ENCODE measurements around the gene SCCPDH.

SCCPDH gene

DNA sequence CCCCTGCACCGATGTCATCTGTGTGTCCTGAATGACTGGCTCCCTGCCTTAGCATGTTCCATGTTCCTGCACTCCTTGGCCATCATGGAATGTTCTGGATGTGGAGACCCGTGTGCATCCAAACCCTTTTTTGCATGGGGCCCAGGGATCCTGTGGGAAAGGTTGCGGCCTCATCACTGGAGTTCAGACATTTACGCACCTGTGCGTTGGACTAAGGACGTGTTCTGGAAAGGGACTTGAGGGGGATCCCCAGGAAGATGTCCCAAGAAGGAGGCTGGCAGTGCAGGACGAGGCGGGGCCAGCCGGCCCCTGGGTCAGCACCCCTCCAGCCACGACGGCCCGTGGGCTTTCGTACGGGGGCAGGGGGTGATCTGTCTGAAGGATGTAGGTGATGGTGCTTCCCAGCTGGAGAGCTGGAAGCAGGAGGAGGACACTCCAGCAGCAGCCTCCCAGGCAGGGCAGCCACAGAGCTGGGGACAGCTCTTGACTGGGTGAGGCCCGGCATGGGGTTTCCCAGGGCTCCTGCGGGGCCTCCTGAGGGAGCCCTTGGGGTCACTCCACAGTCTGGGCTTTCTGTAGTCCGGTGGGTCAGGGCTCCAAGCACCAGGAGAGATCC, 67.2 kb downstream of the SCCPDH start:
- no peak for DNase-seq
- peaks cover 8% of the 10 kb centered on the region for H3K27me3 Mint-ChIP-seq
- no peak overlapping the region for H3K4me3 Mint-ChIP-seq
- no peaks in the 10 kb centered on the region for H3K36me3 Mint-ChIP-seq (ENCODE audit: low read depth)
- H3K9me3 Mint-ChIP-seq: no peaks in the 10 kb centered on the region
- ATAC-seq: no peak
- H3K4me1 Mint-ChIP-seq: peaks cover 3% of the 10 kb centered on the region
- no peak overlapping the region for H3K27ac Mint-ChIP-seq

DNA sequence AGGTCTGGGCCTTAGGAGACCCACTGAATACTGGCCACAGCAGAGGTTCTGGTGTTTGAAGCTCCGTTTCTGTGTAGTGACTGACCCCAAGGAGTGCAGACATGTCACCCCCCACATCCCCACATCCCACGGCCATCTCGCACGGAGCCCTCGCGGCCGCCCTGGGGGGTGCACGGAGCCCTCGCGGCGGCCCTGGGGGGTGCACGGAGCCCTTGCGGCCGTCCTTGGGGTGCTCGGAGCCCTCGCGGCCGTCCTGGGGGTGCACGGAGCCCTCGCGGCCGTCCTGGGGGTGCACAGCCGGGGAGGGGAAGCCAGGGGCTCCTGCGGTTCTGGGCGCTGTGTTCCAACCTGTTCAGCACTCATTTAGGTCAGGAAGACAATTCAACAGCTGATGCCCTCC, 68.4 kb downstream of the SCCPDH start:
- Mint-ChIP-seq H3K9me3 (no peaks in the 10 kb centered on the region), H3K4me3 (no peak overlapping the region), H3K27me3 (peaks cover 8% of the 10 kb centered on the region), H3K36me3 (ENCODE audit: low read depth) (no peaks in the 10 kb centered on the region), H3K4me1 (peaks cover 3% of the 10 kb centered on the region), H3K27ac (no peak overlapping the region)
- ATAC-seq (no peak), DNase-seq (no peak)

DNA sequence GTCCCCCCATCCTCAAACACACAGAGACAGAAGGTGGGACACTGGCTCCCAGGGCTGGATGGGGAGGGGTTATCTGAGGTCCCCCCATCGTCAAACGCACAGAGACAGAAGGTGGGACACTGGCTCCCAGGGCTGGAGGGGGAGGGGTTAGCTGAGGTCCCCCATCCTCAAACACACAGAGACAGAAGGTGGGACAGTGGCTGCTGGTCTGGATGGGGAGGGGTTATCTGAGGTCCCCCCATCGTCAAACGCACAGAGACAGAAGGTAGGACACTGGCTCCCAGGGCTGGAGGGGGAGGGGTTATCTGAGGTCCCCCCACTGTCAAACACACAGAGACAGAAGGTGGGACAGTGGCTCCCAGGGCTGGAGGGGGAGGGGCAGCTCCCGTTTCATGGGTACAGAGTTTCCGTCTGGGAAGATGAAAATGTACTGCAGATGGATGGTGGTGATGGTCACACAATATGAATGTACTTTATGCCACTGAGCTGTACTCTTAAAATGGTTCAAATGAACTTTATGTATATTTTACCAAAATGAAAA, 69.2 kb downstream of the SCCPDH start:
- H3K9me3 Mint-ChIP-seq: no peaks in the 10 kb centered on the region
- H3K27me3 Mint-ChIP-seq: peaks cover 8% of the 10 kb centered on the region
- H3K27ac Mint-ChIP-seq: no peak overlapping the region
- ATAC-seq: no peak
- no peak for DNase-seq
- H3K36me3 Mint-ChIP-seq (ENCODE audit: low read depth): no peaks in the 10 kb centered on the region
- H3K4me1 Mint-ChIP-seq: peaks cover 3% of the 10 kb centered on the region
- H3K4me3 Mint-ChIP-seq: no peak overlapping the region

DNA sequence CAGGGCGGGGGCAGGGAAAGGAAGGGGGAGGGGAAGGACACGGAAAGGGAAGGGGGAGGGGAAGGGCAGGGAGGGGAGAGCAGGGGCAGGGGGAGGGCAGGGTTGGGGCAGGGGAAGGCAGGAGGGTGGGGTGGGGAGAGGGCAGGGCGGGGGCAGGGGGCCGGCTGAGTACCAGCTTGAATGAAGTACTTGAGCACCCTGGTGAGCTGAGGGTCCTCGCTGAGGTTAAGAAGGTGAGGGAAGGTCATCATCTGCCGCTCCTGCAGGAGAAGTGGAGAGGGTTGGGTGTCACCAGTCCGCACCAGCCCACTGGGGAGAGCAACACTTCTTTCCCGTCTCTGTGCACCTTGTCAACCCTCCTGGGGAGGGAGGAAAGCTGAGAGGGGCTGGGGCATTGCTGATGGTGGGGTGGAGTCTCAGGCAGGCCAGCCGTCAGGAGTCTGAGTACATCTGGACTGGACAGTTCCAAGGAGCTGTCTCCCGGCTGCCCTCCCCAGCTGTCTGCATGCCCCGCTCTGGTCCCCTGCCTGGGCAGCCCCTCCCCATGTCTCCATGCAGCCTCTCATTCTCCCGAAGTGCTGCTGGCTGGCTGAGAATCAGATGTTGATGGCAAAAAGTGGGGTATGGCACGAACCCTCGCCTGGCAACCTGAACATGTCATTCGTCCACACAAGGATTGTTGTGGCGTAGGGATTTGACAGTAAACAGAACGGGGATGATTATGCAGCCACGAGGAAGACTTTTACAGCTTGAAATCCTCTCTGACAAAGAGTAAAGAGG, 70.0 kb downstream of the SCCPDH start:
- peaks cover 4% of the 10 kb centered on the region for H3K27me3 Mint-ChIP-seq

DNA sequence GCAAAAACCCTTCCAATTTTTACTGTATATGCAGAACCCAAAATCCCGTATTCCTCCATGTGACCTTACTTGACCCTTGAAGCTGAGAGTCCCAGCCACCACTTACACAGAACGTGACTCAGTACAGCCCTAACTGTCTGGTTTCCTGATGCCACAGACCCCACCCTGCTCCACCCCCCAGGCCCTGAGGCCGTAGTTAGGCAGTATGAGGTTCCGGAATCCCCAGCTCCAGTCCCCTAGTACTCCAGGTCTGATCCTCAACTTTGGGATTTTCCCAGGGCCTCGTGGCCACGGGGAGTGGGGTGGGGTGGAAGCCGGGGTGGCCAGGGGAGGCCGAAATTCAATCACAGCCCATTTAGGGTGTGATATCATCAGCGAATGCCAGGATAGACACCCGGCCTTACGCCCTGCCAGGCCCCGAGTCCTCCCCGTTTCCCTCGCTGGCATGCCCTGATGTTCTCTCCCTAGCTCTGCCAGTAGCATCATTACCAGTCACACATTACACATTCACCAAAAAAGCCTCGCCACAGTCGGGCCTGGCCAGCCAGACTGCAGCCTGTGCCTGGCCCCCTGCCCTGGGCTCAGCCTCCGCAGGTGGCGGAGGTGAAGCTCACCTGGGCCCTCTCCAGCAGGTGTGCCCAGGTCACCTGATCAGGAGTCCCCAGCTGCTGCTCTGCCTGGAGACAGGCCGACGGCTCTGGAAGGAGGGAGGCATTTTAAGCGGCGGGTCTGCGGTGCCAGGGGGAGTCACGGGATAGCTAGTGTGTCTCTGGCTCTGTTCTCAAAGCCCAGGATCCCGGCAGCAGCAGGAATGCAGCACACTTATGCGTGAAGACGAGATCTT, 70.8 kb downstream of the SCCPDH start:
- ATAC-seq (no peak), DNase-seq (no peak)
- Mint-ChIP-seq H3K9me3 (no peaks in the 10 kb centered on the region), H3K27me3 (peaks cover 3% of the 10 kb centered on the region), H3K4me1 (no peaks in the 10 kb centered on the region), H3K4me3 (no peak overlapping the region), H3K36me3 (ENCODE audit: low read depth) (no peaks in the 10 kb centered on the region), H3K27ac (no peak overlapping the region)

More for the DNA sequence above, 70.0 kb downstream of the SCCPDH start:
- DNase-seq (no peak), ATAC-seq (no peak)
- Mint-ChIP-seq H3K4me1 (peaks cover 2% of the 10 kb centered on the region), H3K36me3 (ENCODE audit: low read depth) (no peaks in the 10 kb centered on the region), H3K27ac (no peak overlapping the region), H3K9me3 (no peaks in the 10 kb centered on the region), H3K4me3 (no peak overlapping the region)

DNA sequence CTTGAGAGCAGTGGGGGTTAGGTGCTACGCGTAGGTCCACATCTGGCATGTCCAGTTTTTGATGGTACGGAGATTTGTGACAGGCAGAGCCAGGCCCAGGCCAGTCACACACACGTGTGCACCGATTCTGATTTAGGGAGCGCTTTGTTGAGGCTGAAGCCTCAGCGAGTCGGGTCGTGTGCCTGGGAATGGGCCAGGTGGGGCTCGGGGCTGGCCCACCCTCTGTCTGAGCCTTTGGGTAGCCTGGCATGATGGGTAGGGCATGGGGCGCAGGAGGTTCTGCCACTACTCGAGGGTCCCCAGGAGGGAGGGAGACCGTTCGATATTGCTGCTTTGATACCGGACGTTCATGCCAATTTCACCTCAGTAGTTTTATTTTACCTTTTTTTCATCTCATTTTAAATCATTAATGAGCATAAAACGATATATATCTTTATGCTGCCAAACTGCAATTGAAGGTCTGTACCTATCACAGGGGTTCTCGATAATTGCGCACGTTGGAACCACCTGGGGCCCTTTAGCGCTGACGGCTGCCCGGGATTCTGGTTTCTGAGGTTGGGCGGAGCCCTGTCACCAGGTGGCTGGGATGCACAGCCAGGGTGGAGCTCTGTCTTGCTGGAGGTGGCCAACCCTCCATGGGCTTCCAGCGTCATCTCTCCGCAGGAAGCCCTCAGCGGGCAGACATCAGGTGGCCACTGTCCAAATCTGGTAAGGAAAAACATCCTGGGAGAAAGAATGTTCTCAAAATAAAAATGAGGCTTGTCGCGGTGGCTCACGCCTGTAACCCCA, 71.9 kb downstream of the SCCPDH start:
- Mint-ChIP-seq H3K4me1 (no peaks in the 10 kb centered on the region), H3K36me3 (ENCODE audit: low read depth) (no peaks in the 10 kb centered on the region), H3K4me3 (no peak overlapping the region), H3K9me3 (no peaks in the 10 kb centered on the region), H3K27me3 (no peaks in the 10 kb centered on the region), H3K27ac (no peak overlapping the region)
- ATAC-seq (no peak), DNase-seq (no peak)

DNA sequence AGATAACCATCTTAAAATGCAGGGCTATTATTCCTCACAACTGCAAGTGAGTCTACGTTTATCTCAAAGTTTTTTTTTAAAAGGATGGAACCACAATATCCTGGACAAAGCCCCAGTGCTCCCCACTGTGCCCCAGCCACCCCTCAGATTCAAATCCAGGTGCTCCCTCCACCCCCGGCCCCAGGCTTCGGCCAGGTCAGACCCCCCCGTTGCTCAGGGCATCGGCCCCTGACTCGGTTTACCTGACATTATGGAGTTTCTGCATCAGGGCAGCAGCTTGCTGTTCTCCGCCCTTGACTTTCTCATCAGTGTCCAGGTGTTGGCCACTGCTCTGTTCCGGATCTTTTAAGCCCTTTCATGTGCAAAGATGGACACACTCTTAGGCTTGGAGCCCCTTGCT, 72.9 kb downstream of the SCCPDH start:
- no peaks in the 10 kb centered on the region for H3K36me3 Mint-ChIP-seq (ENCODE audit: low read depth)
- no peak overlapping the region for H3K4me3 Mint-ChIP-seq
- H3K4me1 Mint-ChIP-seq: no peaks in the 10 kb centered on the region
- no peak for ATAC-seq
- H3K9me3 Mint-ChIP-seq: no peaks in the 10 kb centered on the region
- H3K27ac Mint-ChIP-seq: no peak overlapping the region
- H3K27me3 Mint-ChIP-seq: no peaks in the 10 kb centered on the region
- no peak for DNase-seq

DNA sequence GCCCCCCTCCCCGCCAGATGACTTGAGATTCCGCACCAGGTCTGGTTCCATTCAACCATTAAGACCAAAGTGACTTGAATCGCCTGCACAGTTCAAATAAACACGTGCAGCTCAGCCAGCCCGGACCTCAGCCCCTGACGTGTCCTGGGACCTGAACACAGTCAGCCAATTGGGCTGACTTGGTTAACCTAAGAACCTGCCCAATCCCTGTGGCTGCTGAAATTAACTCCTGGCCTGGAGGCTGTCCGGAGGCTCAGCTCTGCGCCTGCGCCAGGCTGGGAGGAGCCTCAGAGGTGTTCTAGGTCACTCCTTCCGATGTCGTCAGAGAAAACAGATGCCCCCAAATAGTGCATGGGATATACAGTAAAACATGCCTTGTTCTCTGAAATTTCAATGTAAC, 73.4 kb downstream of the SCCPDH start:
- Mint-ChIP-seq H3K27ac (no peak overlapping the region), H3K4me3 (no peak overlapping the region), H3K36me3 (ENCODE audit: low read depth) (no peaks in the 10 kb centered on the region), H3K4me1 (no peaks in the 10 kb centered on the region), H3K27me3 (no peaks in the 10 kb centered on the region), H3K9me3 (no peaks in the 10 kb centered on the region)
- no peak for DNase-seq
- ATAC-seq: no peak

DNA sequence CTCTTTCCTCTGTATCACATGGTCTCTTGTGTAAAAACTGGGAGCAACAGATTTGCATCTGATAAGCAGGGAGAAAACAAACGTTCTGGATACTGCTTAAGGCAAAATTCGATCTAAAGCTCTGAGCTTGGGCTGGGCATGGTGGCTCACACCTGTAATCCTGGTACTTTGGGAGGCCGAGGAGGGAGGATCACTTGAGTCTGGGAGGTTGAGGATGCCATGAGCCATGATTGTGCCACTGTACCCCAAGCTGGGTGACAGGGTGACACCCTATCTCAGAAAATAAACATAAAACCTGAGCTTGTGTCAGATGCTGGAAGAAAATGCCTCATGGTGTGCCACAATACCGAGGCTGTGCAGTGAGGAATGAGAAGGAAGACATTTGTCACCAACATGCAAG, 73.9 kb downstream of the SCCPDH start:
- Mint-ChIP-seq H3K4me3 (no peak overlapping the region), H3K4me1 (no peaks in the 10 kb centered on the region), H3K9me3 (no peaks in the 10 kb centered on the region), H3K27me3 (no peaks in the 10 kb centered on the region), H3K27ac (no peak overlapping the region), H3K36me3 (ENCODE audit: low read depth) (no peaks in the 10 kb centered on the region)
- ATAC-seq (no peak), DNase-seq (no peak)

DNA sequence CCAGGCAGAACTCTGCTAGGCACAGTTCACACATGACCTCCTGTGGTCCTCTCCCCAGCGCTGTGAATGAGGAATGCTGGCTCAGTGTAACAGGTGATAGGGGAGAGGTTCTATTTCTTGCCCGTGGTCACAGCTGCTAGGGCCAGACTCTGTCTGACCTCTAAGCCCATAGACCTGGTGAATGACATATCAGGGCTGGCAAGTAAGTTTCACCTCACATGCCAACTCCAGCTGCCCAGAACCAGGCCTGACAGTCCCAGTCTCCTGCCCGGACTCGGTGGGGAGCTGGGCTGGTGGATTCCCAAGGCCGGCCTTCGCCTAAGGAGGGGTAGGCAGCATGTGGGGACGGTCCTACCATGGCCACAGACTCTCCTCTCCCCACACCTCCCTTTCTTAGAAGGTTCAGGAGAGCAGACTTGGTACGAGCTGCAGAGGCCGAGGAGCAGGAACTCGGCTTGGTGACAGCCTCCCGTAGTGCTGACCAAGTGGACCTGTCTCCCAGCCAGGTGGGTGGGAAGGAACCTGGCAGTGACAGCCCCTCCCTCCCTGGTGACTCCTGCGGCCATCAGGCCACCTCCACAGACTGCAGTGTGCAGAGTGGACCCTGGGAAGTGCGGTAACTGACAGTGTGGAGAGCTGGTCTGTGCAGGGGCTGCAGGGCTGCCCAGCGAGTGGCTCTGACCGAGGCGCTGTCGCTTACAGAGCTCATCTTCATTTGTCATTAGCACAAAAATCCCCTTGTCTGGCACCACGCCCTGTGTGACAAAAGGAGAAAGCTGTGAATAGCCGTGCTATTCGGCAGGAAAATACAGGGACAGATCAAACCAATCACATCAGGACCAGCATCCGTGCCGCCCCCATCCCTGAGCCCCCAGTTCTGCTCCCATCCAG, 74.6 kb downstream of the SCCPDH start:
- Mint-ChIP-seq H3K27me3 (no peaks in the 10 kb centered on the region), H3K27ac (no peak overlapping the region), H3K9me3 (no peaks in the 10 kb centered on the region), H3K4me3 (no peak overlapping the region), H3K36me3 (ENCODE audit: low read depth) (no peaks in the 10 kb centered on the region), H3K4me1 (no peaks in the 10 kb centered on the region)
- DNase-seq (no peak), ATAC-seq (no peak)

DNA sequence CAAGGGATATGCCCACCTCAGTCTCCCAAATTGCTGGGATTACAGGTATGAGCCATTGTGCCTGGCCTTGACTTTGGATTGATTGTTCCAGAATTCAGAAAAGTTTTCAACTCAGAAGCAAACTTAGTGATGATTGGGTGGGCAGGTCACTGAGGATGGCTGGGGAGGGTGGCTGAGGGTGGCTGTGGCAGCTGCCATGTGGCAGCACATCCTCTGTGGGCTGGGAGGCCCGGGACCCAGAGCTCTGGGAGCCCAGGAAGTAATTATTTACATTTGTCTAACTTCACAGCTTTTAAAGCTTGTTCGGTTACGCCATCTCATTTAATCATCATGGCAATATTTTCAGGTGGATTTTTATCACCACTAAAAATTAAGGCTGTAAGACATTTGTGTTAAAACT, 76.1 kb downstream of the SCCPDH start:
- Mint-ChIP-seq H3K27me3 (no peaks in the 10 kb centered on the region), H3K4me1 (no peaks in the 10 kb centered on the region), H3K4me3 (no peak overlapping the region), H3K9me3 (no peaks in the 10 kb centered on the region), H3K36me3 (ENCODE audit: low read depth) (no peaks in the 10 kb centered on the region), H3K27ac (no peak overlapping the region)
- ATAC-seq (no peak), DNase-seq (no peak)

DNA sequence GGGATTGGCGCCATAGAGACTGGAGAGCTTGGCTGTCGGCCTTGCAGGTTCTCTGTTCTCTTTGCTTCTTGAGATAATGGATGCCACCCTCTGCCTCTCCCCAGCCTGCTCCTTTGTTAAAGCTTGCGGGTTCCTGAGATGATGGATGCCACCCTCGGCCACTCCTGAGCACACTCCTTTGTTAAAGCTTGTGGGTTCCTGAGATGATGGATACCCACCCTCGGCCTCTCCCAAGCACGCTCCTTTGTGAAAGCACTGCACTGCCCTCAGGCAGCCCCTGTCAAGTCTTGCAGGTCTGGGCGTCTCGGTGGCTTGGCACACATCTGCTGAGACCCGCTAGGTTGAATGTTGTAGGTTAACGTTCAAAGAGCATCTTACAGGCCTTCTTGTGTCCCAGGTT, 76.5 kb downstream of the SCCPDH start:
- no peak overlapping the region for H3K4me3 Mint-ChIP-seq
- H3K27me3 Mint-ChIP-seq: no peaks in the 10 kb centered on the region
- H3K9me3 Mint-ChIP-seq: no peaks in the 10 kb centered on the region
- DNase-seq: no peak
- H3K4me1 Mint-ChIP-seq: no peaks in the 10 kb centered on the region
- no peak for ATAC-seq
- no peak overlapping the region for H3K27ac Mint-ChIP-seq
- H3K36me3 Mint-ChIP-seq (ENCODE audit: low read depth): no peaks in the 10 kb centered on the region

DNA sequence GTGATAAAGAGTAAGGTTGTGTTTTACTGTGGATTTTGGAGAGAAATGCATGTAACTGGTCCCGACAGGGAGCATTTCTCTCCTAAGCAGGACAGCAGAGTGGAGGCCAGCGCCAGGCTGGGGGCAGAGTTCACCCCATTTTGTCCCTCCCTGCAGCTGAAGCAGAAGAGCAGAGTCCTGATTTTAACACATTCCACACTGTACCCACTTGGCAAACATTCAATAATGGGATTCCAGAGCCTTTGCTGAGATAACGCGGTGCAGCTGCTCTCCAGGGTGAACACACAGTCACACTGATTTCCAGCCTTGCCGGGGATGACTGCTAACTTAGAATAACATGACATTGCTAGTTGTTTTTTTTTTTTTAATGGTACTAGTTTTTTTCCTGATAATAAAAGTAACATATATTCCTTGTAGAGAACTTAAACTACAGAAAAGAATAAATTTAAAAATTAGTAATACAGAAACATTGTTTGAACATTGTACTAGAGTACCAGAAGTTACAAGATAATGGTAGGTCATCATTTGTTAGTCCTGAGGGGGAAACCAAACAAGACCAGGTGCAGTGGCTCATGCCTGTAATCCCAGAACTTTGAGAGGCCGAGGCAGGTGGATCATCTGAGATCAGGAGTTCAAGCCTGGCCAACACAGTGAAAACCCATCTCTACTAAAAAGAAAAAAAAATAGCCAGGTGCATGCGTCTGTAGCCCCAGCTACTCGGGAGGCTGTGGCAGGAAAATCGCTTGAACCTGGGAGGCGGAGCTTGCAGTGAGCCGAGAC, 77.2 kb downstream of the SCCPDH start:
- H3K4me3 Mint-ChIP-seq: no peak overlapping the region
- no peak for ATAC-seq
- no peak overlapping the region for H3K27ac Mint-ChIP-seq
- H3K36me3 Mint-ChIP-seq (ENCODE audit: low read depth): no peaks in the 10 kb centered on the region
- H3K4me1 Mint-ChIP-seq: no peaks in the 10 kb centered on the region
- no peak for DNase-seq
- no peaks in the 10 kb centered on the region for H3K9me3 Mint-ChIP-seq
- no peaks in the 10 kb centered on the region for H3K27me3 Mint-ChIP-seq
